Choroid plexus epithelial cell (primary cell): Measurements from ENCODE around the gene ARID3B.
"Not testable (repeated sequence)": the region's sequence is repeated elsewhere in the genome, so short reads cannot be mapped to it uniquely, and the experiment has no call there.

ENCODE experiments used
- DNase-seq: peaks from one replicate; pipeline ENCODE4 v3.0.0-alpha.2; 2010; ENCODE audit warnings: low read depth
- H3K4me3 ChIP-seq: 2 replicates; pipeline ENCODE4 v1.5.1; 2011; ENCODE audit warnings: low read depth, mild to moderate bottlenecking, control low read depth, low read length, moderate library complexity
- TF ChIP-seq, protein P1 (sequence below): conservative IDR thresholded peaks from 2 replicates; pipeline ENCODE4 v1.5.1; 2011; ENCODE audit warnings: low read depth, mild to moderate bottlenecking, control low read depth, inconsistent platforms, low read length, moderate library complexity

Gene ARID3B

DNA sequence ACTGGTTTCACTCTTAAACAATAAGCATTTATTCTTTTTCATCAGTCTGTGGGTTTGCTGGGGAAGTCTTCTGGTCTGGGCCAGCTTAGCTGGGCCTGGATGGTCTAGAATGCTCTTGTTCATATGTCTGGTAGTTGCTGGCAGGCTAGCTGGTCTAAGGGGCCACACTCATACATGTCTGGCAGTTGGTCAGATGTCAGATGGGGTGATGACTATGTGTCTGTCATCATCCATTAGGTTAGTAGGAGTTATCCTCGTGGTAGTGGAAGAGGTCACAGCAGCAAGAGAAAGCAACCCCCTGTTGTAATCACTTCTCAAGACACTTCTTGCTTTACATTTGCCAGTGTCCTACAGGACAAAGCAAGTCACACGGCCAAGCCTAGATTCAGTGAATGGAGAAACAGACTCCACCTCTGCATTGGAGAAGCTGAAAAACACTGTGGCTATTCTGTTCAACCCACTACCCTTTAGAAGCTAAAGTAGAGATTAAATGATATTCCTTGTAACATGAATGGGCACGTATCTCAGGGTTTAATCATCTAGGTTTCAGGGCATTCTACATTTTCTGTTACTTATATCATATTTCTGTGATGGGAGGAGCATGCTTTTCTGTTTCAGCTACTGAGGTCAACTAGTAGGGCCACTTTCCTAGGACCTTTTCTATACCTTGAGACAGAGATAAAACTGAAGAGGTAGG, 5.5 kb upstream of the ARID3B start:
- TF ChIP-seq, protein P1, sequence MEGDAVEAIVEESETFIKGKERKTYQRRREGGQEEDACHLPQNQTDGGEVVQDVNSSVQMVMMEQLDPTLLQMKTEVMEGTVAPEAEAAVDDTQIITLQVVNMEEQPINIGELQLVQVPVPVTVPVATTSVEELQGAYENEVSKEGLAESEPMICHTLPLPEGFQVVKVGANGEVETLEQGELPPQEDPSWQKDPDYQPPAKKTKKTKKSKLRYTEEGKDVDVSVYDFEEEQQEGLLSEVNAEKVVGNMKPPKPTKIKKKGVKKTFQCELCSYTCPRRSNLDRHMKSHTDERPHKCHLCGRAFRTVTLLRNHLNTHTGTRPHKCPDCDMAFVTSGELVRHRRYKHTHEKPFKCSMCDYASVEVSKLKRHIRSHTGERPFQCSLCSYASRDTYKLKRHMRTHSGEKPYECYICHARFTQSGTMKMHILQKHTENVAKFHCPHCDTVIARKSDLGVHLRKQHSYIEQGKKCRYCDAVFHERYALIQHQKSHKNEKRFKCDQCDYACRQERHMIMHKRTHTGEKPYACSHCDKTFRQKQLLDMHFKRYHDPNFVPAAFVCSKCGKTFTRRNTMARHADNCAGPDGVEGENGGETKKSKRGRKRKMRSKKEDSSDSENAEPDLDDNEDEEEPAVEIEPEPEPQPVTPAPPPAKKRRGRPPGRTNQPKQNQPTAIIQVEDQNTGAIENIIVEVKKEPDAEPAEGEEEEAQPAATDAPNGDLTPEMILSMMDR, result no peak
- DNase-seq, result no peak
- no peak overlapping the region for H3K4me3 ChIP-seq

DNA sequence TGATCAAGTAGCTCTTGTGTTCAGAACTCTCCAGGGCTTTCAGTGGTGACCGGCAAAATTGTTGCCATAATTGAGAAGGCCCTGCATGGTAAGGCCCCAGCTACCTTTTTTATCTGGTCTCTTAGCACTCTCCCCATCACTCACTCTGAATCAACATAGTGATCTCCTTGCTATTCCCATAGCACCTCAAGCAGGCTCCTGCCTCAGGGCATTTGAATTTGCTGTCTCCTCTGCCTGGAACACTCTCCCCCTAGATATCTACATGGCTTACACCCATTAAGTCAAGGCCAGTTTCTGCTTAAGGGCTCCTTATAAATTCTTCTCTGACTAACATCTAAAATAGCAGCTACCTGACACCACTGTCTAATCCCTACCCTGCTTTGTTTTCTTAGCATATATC, 3.3 kb upstream of the ARID3B start:
- TF ChIP-seq, protein P1, result no peak
- H3K4me3 ChIP-seq, result no peak overlapping the region
- no peak for DNase-seq

DNA sequence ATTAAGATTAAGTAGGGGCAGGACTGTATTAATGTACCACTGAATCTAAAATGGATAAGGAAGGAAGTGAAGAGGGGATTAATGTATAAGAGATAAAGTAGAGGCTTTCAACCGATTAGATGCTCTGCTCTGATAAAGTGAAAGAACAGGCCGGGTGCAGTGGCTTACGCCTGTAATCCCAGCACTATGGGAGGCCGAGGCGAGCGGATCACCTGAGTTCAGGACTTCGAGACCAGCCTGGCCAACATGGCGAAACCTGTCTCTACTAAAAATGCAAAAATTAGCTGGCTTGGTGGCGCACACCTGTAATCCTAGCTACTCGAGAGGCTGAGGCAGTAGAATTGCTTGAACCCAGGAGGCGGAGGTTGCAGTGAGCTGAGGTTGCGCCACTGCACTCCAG, 1.5 kb upstream of the ARID3B start:
- H3K4me3 ChIP-seq, DNase-seq: not testable (repeated sequence)

DNA sequence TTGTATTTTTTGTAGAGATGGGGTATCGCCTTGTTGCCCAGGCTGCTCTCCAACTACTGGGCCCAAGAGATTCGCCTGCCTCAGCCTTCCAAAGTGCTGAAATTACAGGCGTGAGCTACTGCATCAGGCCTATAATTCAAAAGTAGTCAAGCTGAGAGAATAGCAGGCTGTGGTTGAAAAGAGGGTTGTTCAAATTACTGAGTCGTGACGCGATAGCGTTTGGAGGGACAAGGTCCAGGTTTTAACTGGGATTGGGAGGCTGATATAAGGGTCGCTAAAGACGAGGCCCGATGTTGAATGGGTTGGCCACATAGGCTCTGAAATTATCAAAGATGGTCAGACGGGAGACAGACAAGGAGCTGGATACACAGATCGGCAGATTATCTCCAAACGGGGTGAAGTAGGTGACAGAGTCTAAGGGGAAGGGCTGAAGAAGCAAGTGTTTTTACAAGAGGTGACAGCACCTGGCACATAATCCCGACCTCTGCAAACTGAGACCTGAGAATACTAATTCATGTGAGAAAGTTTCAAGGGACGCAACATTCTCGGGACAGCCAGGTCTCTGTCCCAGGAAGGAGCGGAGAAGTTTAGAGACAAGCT, 759 bp upstream of the ARID3B start:
- TF ChIP-seq, protein P1, result no peak
- no peak for DNase-seq
- peak overlapping the region; percentile 82 for H3K4me3 ChIP-seq

DNA sequence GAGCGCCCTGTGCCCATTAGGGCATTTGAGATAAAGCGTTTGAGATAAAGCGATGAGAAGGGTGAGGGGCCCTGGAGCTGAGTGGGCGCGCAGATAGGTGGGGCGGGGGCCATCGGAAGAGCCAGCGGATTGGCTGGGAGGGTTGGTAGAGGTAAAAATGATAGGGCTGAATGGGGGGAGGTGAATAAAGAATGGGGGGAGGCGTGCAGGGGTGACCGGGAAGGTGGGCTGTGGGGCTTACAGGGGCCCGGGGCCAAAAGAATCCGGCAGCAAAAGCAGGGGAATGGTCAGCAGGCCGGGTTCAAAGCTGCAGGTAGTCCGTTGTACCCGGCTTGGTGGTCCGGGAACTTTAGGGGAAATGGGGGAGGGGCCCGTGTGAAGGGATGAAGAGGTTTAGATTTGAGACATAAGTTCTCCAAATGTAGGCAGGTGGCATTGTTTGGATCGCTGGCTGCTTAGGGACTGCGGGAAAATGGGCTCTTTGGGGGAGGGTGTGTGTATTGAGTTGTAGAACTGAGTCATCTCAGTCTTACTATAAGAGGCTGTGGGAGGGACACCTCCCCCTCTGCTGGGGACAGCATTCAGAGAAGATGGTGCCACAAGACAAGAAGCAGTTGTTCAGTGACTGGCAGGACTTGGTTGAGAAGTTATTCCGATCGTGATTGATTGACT, 610 bp downstream of the ARID3B start:
- TF ChIP-seq, protein P1, result no peak
- peak; percentile 17 for DNase-seq
- H3K4me3 ChIP-seq, result peak overlapping the region; percentile 75

DNA sequence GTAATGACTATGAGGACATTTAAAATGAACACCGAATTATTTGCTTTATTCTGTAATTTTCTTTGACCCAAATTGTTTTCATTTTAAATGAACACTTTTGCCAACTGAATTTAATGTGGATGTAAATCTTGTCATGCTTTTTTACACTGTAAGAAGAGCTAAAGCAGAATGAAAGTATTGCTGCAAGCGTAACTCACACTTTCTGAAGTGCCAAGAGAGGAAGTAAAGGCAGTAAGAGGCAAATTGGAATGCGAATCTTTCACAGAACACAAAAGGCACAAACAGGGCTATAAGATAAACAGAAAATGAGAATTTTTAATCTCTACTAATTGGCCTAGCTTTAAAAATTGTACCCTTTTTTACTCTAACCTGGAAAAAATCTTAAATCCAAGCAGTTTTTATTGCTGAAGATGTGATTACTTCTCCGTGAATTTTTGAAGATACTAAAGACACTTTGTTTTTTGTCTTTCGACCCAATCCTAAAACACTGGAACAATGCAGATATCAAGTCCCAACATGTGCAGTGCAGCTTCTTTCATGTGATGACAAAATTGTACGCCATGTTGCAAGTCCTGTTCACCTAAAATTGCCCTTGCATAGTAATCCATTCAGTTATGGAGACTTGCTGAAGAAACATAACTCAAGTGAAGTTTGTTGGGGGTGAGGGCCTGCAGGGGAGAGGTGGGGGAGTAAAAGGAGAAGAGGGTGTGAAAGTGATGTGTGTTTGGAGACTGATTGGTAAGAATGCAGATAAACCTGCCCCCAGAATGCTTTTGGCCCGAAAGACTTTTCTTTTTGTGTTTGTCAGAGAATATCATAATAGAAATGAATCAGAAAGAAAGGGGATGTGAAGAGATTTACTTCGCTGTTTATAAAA, 1.4 kb downstream of the ARID3B start:
- H3K4me3 ChIP-seq, result no peak overlapping the region
- DNase-seq, result no peak
- TF ChIP-seq, protein P1, result no peak

DNA sequence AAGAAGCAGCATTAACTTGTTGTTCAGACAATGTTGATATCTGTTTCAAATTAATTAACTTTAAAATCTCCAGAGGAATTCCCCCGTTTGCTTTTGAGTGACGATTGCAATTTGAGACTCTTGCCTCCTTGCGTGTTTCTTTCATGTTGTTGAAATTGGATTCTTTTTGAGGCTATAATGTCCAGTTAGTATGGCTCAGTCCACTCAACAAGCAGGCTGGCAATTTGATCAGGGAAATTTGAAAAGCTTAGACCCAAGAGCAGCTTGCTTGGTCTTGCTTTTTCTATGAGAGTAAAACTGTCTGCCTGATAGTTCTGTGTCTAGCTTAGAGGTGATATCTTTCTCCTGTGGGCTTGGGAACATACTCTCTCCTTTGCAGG, 2.0 kb downstream of the ARID3B start:
- no peak for DNase-seq
- H3K4me3 ChIP-seq, result no peak overlapping the region
- TF ChIP-seq, protein P1, result no peak
